ENCODE measurements around the gene FBRSL1.
"Not testable (repeated sequence)": the region's sequence is repeated elsewhere in the genome, so short reads cannot be mapped to it uniquely, and the experiment has no call there.

Gene FBRSL1

DNA sequence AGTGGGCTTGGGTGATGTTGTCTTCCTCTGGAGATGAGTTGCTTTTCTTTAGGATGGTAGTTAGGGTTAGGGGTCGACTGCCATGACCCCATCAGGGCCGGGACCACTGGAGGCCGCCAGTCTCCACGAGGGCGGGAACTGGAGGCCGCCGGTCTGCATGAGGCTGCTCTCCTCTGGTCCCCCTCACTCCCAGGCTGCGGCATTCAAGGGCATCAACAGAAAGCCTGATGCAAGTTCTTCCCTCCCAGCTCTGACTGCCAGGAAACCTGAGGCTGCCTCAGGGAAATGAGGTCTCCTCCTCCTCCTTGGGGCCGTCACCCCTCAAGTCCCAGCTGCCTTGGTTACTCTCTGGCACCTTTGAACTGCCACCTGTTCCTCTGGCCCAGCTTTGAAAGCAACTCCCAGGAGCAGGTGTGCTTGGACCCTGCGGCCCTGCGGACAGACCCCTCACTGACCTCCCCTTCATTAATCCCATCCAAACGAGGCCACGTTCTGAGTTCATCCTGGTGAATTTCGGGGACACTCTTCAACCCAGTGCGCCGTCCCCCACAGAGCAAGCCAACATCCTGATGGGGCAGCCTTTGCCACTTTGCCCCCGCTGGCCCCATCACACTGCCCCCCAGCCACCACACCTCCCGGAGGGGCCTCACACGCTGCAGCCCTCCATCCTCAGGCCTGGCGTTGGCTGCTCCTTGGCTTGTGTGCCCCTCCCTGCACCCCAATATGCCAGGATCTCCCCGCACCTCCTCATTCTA is 37.2 kb upstream of the FBRSL1 start:
- DNase-seq, result no peak
- in situ Hi-C loops (cut with MboI; ENCODE audit: low pct_unique_long_range_greater_than_20kb, low sequenced_read_pairs), result no loop called here

DNA sequence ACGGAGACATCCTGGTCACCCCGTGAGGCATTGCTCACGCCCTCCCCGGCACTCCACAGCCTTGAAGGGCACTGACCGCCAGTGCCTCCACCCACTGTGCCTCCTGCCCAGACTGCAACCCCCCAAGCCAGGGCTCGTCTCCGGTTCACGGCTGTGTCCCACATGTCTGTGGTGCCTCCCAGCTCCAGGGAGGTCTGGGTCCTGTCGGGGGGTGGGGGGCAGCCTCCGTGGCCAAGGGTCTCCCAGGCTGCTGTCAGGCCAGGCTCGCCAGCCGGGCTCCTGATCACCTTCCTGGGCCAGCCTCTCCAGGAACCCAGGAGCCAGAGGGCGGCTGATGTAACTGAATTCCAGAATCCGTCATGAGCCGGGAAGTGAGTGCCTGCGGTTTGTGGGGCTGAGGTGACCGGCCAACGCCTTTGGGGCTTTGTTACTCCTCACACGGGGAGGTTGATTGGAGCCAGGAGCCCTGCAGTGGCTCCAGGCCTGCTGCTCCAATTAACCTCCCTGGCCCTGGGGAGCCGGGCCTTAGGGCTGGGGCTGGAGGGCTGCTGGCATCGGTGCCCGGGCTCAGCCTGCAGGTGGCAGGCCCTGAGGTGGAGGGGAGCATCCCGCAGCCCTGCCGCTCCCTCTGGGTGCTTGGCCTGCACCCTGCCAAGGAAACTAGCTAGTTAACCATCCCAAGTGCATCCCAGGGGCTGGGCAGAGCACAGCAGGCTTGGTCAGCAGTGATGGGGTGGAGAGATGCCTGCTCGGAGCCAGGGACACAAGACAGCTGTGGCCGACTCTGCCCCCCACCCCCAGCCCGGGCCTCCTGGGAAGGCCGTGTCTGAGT is 36.4 kb upstream of the FBRSL1 start:
- DNase-seq, result no peak
- in situ Hi-C loops (cut with MboI; ENCODE audit: low pct_unique_long_range_greater_than_20kb, low sequenced_read_pairs), result no loop called here

DNA sequence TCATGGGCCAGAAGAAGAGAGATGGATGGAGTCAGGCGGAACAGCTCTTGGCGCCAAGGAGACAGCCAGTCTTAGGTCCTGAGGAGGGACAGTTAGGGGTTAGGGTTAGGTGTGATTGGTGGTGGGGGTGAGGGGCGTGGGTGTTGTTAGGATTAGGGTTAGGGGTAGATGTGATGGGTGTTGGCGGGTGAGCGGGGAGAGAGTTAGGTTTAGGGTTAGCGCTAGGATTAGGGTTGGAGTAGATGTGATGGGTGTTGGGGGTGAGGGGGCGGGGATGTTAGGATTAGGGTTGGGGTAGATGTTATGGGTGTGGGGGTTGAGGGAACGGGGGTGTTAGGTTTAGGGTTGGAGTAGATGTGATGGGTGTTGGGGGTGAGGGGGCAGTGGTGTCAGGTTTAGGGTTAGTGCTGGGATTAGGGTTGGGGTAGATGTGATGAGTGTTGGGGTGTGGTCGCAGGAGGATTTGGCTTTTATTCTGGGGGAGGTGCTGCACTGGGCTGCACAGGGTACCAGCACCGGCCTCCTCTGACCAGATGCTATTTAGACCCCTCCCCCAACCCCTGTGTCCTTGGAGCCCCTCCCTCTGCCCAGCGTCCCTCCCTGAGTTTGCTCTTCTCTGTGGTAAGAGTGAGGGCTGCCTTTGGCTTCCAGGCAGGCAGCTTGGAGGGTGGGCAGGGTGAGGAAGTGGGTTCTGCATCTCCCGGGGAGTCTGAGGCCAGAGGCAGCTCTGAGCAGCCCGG is 35.6 kb upstream of the FBRSL1 start:
- in situ Hi-C loops (cut with MboI; ENCODE audit: low pct_unique_long_range_greater_than_20kb, low sequenced_read_pairs), result no loop called here
- DNase-seq, result no peak

DNA sequence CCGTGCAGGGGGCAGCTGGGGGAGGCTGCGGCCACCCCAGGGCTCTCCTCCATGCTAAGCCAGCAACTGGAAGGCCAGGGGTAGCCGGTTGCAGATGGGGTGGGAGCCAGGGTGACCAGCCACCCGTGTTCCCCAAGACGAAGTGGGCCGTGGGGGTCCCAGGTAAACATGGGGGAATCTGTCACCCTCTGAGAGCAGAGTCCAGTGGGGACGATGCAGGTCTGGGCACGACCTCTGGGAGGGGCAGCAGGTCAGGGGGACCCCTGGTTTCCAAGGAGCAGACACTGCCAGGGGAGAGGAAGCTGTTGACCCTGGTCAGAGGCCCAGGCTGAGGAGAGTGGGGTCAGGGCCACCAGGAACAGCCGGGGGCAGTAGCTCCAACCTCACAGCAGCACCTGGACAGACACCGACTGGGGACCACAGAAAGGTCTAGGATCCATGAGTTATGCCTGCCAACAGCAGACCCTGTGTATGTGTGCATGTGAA is 35.0 kb upstream of the FBRSL1 start:
- DNase-seq, result no peak
- in situ Hi-C loops (cut with MboI; ENCODE audit: low pct_unique_long_range_greater_than_20kb, low sequenced_read_pairs), result no loop called here

DNA sequence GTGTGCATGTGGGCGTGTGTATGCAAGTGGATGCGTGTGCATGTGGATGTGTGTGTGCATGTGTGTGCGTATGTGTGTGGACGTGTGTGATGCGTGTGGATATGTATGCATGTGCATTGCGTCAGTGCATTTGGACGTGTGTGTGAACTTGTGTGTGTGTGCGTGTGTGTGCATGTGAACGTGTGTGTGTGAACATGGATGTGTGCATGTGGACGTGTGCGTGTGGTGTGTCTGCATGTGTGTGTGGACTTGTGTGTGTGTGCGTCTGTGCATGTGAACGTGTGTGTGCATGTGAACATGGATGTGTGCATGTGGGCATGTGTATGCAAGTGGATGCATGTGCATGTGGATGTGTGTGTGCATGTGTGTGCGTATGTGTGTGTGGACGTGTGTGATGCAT is 34.4 kb upstream of the FBRSL1 start:
- no peak for DNase-seq
- in situ Hi-C loops (cut with MboI; ENCODE audit: low pct_unique_long_range_greater_than_20kb, low sequenced_read_pairs), result no loop called here

DNA sequence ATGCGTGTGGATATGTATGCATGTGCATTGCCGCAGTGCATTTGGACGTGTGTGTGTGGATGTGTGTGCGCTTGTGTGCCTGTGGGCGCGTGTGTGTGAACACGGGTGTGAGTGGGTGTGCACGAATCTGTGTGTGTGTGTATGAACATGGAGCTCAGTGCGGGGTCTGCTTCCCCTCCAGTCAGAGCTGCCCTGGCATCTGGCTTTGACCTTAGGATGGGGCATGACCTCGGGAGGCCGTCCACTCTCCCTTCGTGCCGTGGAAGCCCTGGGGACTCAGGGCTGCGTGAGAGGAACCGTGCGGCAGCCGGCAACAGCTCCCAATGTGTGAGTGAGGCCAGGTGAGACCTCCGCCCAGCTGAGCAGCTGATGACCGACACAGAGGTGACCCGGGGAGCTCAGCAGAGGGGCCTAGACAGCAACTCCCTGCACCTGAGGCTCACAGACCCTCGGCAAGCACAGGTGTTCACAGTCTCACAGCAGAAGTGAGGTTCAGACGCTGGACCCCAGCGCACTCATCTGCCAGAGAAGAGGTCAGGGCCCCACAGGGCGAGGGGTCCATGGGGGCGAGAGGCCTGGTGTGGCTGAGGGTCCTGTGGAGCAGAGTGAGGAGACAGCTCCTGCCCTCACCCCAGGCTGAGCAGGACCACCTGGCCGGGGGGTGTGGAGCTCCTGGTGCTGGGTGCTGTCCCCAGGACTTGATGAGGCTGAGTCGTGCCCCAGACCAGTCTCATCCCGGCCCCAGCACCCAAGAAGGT is 33.6 kb upstream of the FBRSL1 start:
- in situ Hi-C loops (cut with MboI; ENCODE audit: low pct_unique_long_range_greater_than_20kb, low sequenced_read_pairs), result no loop called here

DNA sequence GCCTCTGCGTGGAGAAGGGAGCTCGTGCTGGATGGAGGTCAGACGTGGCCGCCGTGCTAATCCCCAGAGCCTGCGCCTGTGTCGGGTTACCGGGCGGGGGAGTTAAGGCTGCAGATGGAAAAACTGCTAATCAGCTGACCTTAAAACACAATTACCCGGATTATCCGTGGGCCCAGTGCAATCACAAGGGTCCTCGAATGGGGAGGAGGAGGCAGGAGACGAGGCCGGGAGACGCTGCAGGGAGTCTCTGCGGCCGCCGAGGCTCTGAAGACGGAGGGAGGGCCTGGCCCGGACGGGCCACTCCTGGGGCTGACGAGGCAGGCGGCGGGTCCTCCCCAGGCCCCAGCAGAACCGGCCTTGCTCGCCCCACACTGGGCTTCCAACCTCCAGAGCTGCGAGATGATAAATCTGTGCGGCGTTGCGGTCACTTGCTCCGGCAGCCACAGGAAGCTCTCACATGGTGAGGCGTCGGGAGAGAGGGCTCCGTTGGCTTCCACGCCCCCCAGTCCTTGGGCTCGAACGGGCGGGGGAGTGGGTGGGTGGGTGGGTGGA is 32.9 kb upstream of the FBRSL1 start:
- no peak for DNase-seq
- in situ Hi-C loops (cut with MboI; ENCODE audit: low pct_unique_long_range_greater_than_20kb, low sequenced_read_pairs), result no loop called here

More for the DNA sequence above, 33.6 kb upstream of the FBRSL1 start:
- no peak for DNase-seq

DNA sequence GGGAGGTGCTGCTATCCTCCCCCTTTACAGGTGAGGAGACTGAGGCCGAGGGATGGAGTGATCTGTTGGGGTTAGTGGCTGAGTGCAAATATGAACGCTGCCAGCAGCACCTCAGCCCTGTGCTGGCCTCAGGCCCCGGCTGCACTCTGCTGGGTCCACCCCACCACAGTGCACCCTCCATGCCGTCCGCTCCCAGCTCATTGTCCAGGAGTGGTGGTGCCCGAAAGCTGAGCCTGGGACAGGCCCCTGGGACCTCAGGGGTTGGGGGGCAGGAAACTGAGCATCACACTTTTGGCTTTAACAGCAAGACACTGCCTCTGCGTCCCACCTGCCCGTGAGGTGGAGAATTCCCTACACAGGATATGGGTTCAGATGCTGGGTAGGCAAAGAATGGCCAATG is 31.5 kb upstream of the FBRSL1 start:
- in situ Hi-C loops (cut with MboI; ENCODE audit: low pct_unique_long_range_greater_than_20kb, low sequenced_read_pairs), result no loop called here
- DNase-seq, result no peak

DNA sequence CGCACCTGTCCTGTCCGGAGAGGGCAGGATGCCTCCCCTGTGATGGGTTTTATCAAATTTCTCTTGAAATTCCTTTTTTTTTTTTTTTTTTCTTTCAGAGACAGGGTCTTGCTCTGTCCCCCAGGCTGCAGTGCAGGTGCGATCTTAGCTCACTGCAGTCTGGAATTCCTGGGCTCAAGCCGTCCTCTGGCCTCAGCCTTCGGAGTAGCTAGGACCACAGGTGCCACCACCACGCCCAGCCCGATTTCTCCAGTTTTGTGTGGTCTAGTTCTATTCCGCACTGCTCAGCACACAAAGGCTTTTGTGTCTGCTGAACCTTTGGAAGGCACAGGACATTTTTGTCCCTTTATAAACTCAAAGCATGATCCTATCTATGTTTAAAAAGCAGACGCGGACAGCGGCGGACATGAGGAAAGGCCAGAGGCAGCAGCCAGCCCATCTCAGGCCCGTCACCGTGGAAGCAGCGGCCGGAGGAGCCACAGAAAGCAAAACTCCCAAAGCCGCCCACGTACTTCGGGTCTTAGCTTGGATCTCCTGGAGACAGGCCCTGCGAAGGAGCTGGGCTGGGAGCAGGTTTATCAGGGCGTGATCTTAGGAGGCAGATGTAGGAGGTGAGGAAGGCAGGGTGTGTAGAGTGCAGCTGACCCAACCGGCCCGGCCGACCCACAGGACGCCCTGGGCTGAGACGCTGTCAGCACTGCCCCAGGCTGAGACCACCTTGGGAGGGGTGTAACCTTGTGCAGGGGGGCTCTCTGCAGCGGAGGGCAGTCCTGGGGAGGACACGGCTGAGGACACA is 30.9 kb upstream of the FBRSL1 start:
- in situ Hi-C loops (cut with MboI; ENCODE audit: low pct_unique_long_range_greater_than_20kb, low sequenced_read_pairs), result no loop called here
- DNase-seq, result no peak

DNA sequence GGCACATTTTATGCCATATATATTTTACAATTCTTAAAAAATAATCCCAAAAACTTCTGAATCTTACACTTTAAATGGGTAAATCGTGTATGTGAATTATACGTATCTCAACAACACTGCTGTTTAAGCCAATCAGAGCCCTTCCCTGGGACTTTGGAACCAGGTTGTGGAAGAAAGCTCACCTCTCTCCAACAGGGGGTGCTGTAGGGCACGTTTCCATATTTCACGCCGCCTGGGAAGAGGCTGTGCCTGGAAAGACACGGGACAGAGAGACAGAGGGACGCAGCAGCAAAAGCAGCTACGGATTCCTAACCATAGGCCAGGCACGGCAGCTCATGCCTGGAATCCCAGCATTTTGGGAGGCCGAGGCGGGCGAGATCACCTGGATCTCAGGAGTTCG is 29.4 kb upstream of the FBRSL1 start:
- peak; percentile 72 for DNase-seq

DNA sequence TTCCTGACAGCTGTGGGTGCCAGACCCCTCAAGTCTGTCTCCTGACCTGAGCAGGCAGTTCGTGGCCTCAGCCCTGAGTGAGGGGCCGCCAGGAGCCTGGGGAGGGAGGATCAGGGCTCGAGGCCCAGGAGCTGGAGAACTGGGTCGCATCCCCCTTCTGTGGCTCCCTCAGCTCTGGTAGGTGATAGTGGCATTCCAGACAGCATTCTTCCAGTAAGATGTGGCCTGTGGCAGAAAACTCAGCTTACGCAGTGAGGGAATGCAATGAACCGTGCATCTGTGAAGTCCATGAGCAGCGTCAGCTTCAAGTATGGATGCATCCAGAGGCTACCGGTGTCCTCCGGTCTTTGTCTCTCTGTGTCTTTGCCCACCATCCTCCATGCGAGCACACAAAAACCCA is 28.4 kb upstream of the FBRSL1 start:
- in situ Hi-C loops (cut with MboI; ENCODE audit: low pct_unique_long_range_greater_than_20kb, low sequenced_read_pairs), result no loop called here
- DNase-seq, result no peak

More for the DNA sequence above, 29.4 kb upstream of the FBRSL1 start:
- in situ Hi-C loops (cut with MboI; ENCODE audit: low pct_unique_long_range_greater_than_20kb, low sequenced_read_pairs), result no loop called here

DNA sequence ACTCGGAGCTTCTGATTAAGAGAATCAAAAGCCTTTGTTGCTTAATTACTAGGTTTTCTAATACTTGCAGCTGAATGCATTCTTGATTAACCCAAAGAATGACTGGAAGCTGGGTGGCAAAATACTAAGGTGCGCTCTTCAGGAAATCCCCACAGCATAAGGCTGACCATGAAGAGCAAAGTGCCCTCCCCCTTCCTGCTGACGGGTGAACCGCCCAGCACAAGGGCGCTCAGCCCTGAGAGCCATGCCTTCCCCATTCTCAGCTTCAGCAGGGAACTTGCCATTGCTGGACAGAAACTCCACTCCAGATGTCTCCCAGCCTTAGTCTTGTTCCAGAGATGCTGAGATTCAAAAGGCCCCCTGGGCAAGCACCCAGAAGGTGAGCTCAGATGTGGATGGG is 27.2 kb upstream of the FBRSL1 start:
- in situ Hi-C loops (cut with MboI; ENCODE audit: low pct_unique_long_range_greater_than_20kb, low sequenced_read_pairs), result no loop called here
- DNase-seq, result no peak

DNA sequence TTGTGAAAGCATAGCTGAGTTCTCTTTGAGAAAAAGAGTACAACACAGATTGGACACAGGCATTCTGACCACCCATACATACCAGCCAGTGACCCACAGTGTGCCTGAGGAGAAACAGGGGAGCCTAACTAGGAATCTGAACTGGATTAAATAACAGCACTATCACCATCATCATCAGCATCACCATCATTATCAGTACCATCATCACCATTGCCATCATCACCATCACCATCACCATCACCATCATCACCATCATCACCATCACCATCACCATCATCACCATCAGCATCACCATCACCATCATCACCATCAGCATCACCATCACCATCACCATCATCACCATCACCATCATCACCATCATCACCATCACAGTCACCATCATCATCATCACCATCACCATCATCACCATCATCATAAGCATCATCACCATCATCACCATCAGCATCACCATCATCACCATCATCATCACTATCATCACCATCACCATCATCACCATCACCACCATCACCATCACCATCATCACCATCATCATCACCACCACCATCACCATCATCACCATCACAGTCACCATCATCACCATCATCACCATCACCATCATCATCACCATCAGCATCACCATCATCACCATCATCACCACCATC is 26.5 kb upstream of the FBRSL1 start:
- in situ Hi-C loops (cut with MboI; ENCODE audit: low pct_unique_long_range_greater_than_20kb, low sequenced_read_pairs); DNase-seq: not testable (repeated sequence)

DNA sequence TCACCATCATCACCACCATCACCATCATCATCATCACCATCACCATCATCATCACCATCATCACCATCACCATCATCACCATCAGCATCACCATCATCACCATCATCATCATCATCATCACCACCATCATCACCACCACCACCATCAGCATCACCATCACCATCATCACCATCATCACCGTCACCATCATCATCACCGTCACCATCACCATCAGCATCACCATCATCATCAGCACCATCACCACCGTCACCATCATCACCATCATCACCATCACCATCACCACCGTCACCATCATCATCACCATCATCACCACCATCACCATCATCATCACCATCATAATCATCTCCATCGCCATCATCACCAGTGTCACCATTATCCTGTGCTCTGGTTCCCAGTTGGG is 25.6 kb upstream of the FBRSL1 start:
- DNase-seq; in situ Hi-C loops (cut with MboI; ENCODE audit: low pct_unique_long_range_greater_than_20kb, low sequenced_read_pairs): not testable (repeated sequence)

DNA sequence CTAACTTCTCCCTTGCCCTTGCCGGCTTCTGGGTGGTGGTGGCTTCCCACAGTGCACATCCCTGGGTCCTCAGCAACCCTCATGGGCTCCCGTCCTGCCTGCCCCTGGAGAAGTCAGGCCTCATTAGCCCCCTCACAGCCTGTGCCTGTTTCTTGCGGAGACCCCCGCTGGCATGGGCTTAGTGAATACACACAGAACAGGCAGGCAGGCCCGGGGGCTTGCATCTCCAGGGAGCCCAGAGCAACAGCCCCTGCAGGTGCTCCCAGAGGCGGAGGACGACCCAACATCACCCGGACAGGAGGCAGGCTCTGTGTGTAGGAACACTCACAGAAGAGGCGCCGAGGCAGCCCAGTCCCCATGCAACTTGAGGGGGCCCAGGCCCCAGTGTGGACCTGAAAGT is 25.1 kb upstream of the FBRSL1 start:
- in situ Hi-C loops (cut with MboI; ENCODE audit: low pct_unique_long_range_greater_than_20kb, low sequenced_read_pairs), result no loop called here
- no peak for DNase-seq

DNA sequence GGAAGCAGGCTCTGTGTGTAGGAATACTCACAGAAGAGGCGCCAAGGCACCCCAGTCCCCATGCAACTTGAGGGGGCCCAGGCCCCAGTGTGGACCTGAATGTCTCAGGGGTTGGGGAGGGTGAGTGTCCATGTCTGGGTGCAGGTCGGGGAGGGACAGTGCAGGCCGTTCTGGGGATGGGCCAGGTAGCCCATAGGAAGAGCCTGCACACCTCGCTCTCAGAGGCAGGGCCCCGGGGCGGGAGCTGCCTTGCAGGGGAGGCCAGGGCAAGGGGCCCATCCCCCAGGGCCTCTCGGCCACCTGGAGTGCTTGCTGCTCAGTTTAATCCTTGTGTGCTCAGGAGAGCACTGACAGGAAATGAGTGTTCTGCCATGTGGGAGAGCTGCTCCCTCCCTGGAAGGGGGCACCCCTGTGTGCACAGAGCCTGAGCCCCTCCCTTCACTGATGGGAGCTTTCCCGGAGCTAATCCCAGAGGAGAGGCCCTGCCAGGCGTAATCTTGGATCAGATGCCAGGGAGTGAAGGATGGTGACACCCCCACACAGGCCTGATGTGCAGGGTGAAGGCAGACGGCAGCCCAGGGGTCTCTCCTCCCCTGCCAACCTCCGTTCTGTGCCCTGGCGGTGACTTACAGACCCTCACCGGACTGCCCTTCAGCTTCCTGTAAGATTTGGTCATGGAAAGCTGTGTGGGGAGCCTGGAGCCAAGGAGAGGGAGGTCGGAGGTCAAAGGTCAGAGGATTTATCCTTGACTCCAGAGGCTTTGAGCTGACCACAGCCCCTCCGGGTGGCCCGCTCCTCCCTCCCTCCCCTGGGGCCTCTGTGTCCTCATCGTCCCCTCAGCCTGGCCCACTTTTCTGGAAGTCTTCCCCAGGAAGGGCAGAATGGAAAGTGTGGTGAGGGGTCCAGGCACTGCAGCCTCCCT is 24.4 kb upstream of the FBRSL1 start:
- peak; percentile 53 for DNase-seq
- in situ Hi-C loops (cut with MboI; ENCODE audit: low pct_unique_long_range_greater_than_20kb, low sequenced_read_pairs), result no loop called here

Measured in KBM-7 (cell line).